HepG2 (cell line): ENCODE measurements around the gene FGFR4. TPM values are rescaled to one million over a fixed set of nuclear protein-coding genes. Genes with fewer than 3 reads are reported as not detected.

ENCODE experiments used
- ARID4A ChIP-seq: sonication (generic); formaldehyde crosslinking; IDR thresholded peaks from 2 replicates; pipeline ENCODE4 v1.5.0; 2020; ENCODE audit warnings: mild to moderate bottlenecking, missing genetic modification reagents, borderline replicate concordance
- BCL3 ChIP-seq: sonication (generic); formaldehyde crosslinking; IDR thresholded peaks from 2 replicates; pipeline ENCODE4 v1.5.1; 2020; ENCODE audit warnings: mild to moderate bottlenecking, missing genetic modification reagents, moderate library complexity
- ESRRA ChIP-seq: sonication (generic); formaldehyde crosslinking; IDR thresholded peaks from 2 replicates; pipeline ENCODE4 v1.5.1; 2020; ENCODE audit warnings: mild to moderate bottlenecking, low read depth, missing genetic modification reagents
- FOSL1 ChIP-seq: sonication (generic); formaldehyde crosslinking; IDR thresholded peaks from 2 replicates; pipeline ENCODE4 v1.9.0; 2021; ENCODE audit warnings: missing genetic modification reagents, borderline replicate concordance
- HMGXB4 ChIP-seq, 2 experiments: sonication (generic) in 1 of 2; formaldehyde crosslinking in 1 of 2; IDR thresholded peaks; 2 replicates each; pipeline versions ENCODE4 v1.4.0 to v1.6.1; 2018 to 2020; ENCODE audit warnings: missing genetic modification reagents in 2 of 2, borderline replicate concordance in 1 of 2, low read depth in 1 of 2, mild to moderate bottlenecking in 1 of 2, missing biosample characterization in 1 of 2
- PHF21A ChIP-seq: sonication (generic); formaldehyde crosslinking; IDR thresholded peaks from 2 replicates; pipeline ENCODE4 v1.5.0; 2020; ENCODE audit warnings: mild to moderate bottlenecking, missing genetic modification reagents
- ZBTB26 ChIP-seq: IDR thresholded peaks from 2 replicates; pipeline ENCODE4 v1.6.1; 2016; ENCODE audit warnings: missing compliant biosample characterization, missing genetic modification reagents, borderline replicate concordance
- ZC3H13 ChIP-seq: sonication (generic); formaldehyde crosslinking; IDR thresholded peaks from 2 replicates; pipeline ENCODE4 v1.8.1; 2023; ENCODE audit warnings: mild to moderate bottlenecking, missing genetic modification reagents, moderate library complexity
- ZMYM4 ChIP-seq: sonication (generic); formaldehyde crosslinking; IDR thresholded peaks from 2 replicates; pipeline ENCODE4 v1.8.1; 2023; ENCODE audit warnings: mild to moderate bottlenecking, missing genetic modification reagents
- ZNF687 ChIP-seq: sonication (generic); formaldehyde crosslinking; IDR thresholded peaks from 2 replicates; pipeline ENCODE4 v1.5.1; 2020; ENCODE audit warnings: mild to moderate bottlenecking, missing genetic modification reagents, moderate library complexity
- polyA plus RNA-seq, 8 experiments: library from polyadenylated mRNA; depleted of rRNA in 3 of 8; stranded (reverse) in 7 of 8; unstranded in 1 of 8; fragments of >200 nt; fragmentation: Illumina TruSeq in 4 of 8; extraction: Trizol in 4 of 8; gene quantifications; 2 replicates each; pipeline versions ENCODE4 v1.2.1 to v1.2.3, GENCODE V29; 2011 to 2016; ENCODE audit warnings: low read depth in 4 of 8, missing spikeins in 1 of 8, mixed read lengths in 1 of 8; ENCODE audit not compliant: insufficient read depth in 1 of 8
- total RNA-seq, 5 experiments: library from RNA; depleted of rRNA; stranded (reverse); fragments of >200 nt; fragmentation: Illumina TruSeq; extraction: Trizol; gene quantifications; 2 replicates each; pipeline ENCODE4 v1.2.3, GENCODE V29; 2016; ENCODE audit warnings: low read depth in 1 of 5

Gene FGFR4
- total and polyA plus RNA-seq, 2 of the 13 experiments (the other 11 are each of a cell fraction or from before 2014, with no cell fraction given) = 129 to 219 TPM

- TF ChIP-seq ZNF687 (CRISPR knock-in tag) (peak; percentile 45; the same call in 1 of the 2 replicates), ZMYM4 (CRISPR knock-in tag) (no peak), HMGXB4 (CRISPR knock-in tag; IDR thresholded peaks at IDR 0.05; ENCODE audit: borderline replicate concordance in 1 of 2, low read depth in 1 of 2) (no peak), PHF21A (CRISPR knock-in tag) (0 out of 2 replicates have a peak, but pooled peaks have one; percentile 5), ESRRA (CRISPR knock-in tag) (no peak), FOSL1 (CRISPR knock-in tag) (no peak), BCL3 (CRISPR knock-in tag) (no peak), ZC3H13 (CRISPR knock-in tag) (no peak; the same call in 1 of the 2 replicates), ARID4A (peak; percentile 27; the same call in 1 of the 2 replicates), ZBTB26 (CRISPR knock-in tag) (no peak)
Measured at GRCh38 chr5:177087398-177088005, 787 bp downstream of the FGFR4 start (continued).
